BLaER1 (cell line): ENCODE results near the gene PCYT1A.
A peak's percentile ranks its signal among the peaks of the same experiment; 100 is the strongest.

Experiments
- H3K27ac ChIP-seq: shearing (Covaris generic); formaldehyde crosslinking; 2 replicates; pipeline ENCODE4 v1.8.1; 2022
- H3K27me3 ChIP-seq: shearing (Covaris generic); formaldehyde crosslinking; 2 replicates; pipeline ENCODE4 v1.8.1; 2022
- H3K36me3 ChIP-seq: shearing (Covaris generic); formaldehyde crosslinking; 2 replicates; pipeline ENCODE4 v1.8.1; 2022
- H3K4me1 ChIP-seq: shearing (Covaris generic); formaldehyde crosslinking; 2 replicates; pipeline ENCODE4 v1.8.1; 2022
- H3K4me2 ChIP-seq: shearing (Covaris generic); formaldehyde crosslinking; 2 replicates; pipeline ENCODE4 v1.8.1; 2022
- H3K4me3 ChIP-seq: shearing (Covaris generic); formaldehyde crosslinking; 2 replicates; pipeline ENCODE4 v1.8.1; 2022
- H3K9ac ChIP-seq: shearing (Covaris generic); formaldehyde crosslinking; 2 replicates; pipeline ENCODE4 v1.8.1; 2022
- H3K9me3 ChIP-seq: shearing (Covaris generic); formaldehyde crosslinking; 2 replicates; pipeline ENCODE4 v1.8.1; 2022
- H4K20me1 ChIP-seq: shearing (Covaris generic); formaldehyde crosslinking; 2 replicates; pipeline ENCODE4 v1.8.1; 2022
- Cebpa-rat ChIP-seq: shearing (Covaris generic); IDR thresholded peaks from 2 replicates; pipeline ENCODE4 v1.8.1; 2022

Gene PCYT1A

GRCh38 chr3:196292286-196292923 is 4.9 kb upstream of the PCYT1A start:
- TF ChIP-seq Cebpa-rat, result no peak
- Histone ChIP-seq H4K20me1 (no peaks in the 10 kb centered on the region), H3K36me3 (no peaks in the 10 kb centered on the region), H3K27me3 (no peaks in the 10 kb centered on the region), H3K4me2 (peak overlapping the region; percentile 59), H3K9ac (no peak overlapping the region), H3K27ac (no peak overlapping the region), H3K4me1 (peaks cover 30% of the 10 kb centered on the region), H3K4me3 (no peak overlapping the region), H3K9me3 (no peaks in the 10 kb centered on the region)

GRCh38 chr3:196288141-196288460 is 575 bp upstream of the PCYT1A start:
- Histone ChIP-seq H3K36me3 (no peaks in the 10 kb centered on the region), H4K20me1 (peaks cover 28% of the 10 kb centered on the region; the same call in 1 of the 2 replicates), H3K4me3 (peak overlapping the region; percentile 93), H3K27me3 (no peaks in the 10 kb centered on the region), H3K4me2 (peak overlapping the region; percentile 88), H3K27ac (peak overlapping the region; percentile 92), H3K4me1 (peaks cover 54% of the 10 kb centered on the region), H3K9ac (peak overlapping the region; percentile 91), H3K9me3 (no peaks in the 10 kb centered on the region)
- TF ChIP-seq Cebpa-rat, result no peak

GRCh38 chr3:196287090-196287439 is 461 bp downstream of the PCYT1A start:
- Histone ChIP-seq H3K9ac (peak overlapping the region; percentile 91), H3K4me2 (peak overlapping the region; percentile 88), H3K9me3 (no peaks in the 10 kb centered on the region), H3K27me3 (no peaks in the 10 kb centered on the region), H3K4me3 (peak overlapping the region; percentile 93), H4K20me1 (peaks cover 34% of the 10 kb centered on the region; the same call in 1 of the 2 replicates), H3K4me1 (peaks cover 46% of the 10 kb centered on the region), H3K27ac (peak overlapping the region; percentile 92), H3K36me3 (no peaks in the 10 kb centered on the region)
- no peak for TF ChIP-seq Cebpa-rat

- Histone ChIP-seq H3K4me3 (no peak overlapping the region), H3K27ac (no peak overlapping the region), H3K9ac (no peak overlapping the region), H4K20me1 (peaks cover 41% of the 10 kb centered on the region; the same call in 1 of the 2 replicates), H3K4me1 (peaks cover 57% of the 10 kb centered on the region), H3K9me3 (no peaks in the 10 kb centered on the region), H3K36me3 (no peaks in the 10 kb centered on the region), H3K27me3 (no peaks in the 10 kb centered on the region), H3K4me2 (peak overlapping the region; percentile 88)
- TF ChIP-seq Cebpa-rat, result no peak
These were observed 3.1 kb downstream of the PCYT1A start for GRCh38 chr3:196284396-196284795.

- H4K20me1 ChIP-seq, result peaks cover 41% of the 10 kb centered on the region; the same call in 1 of the 2 replicates
- no peak for TF ChIP-seq Cebpa-rat
- H3K9me3 ChIP-seq, result no peaks in the 10 kb centered on the region
- H3K9ac ChIP-seq, result no peak overlapping the region
- H3K4me2 ChIP-seq, result no peak overlapping the region
- no peak overlapping the region for H3K4me3 ChIP-seq
- H3K36me3 ChIP-seq, result 0 out of 2 replicates have a peak, but pooled peaks cover 4% of the 10 kb centered on the region
- H3K27me3 ChIP-seq, result no peaks in the 10 kb centered on the region
- H3K4me1 ChIP-seq, result peaks cover 53% of the 10 kb centered on the region
- no peak overlapping the region for H3K27ac ChIP-seq
These were observed 5.6 kb downstream of the PCYT1A start for GRCh38 chr3:196281962-196282361.

GRCh38 chr3:196280689-196281440 is 6.7 kb downstream of the PCYT1A start:
- H4K20me1 ChIP-seq, result peaks cover 37% of the 10 kb centered on the region; the same call in 1 of the 2 replicates
- H3K9ac ChIP-seq, result no peak overlapping the region
- no peak for TF ChIP-seq Cebpa-rat
- no peaks in the 10 kb centered on the region for H3K9me3 ChIP-seq
- no peak overlapping the region for H3K4me3 ChIP-seq
- H3K27me3 ChIP-seq, result no peaks in the 10 kb centered on the region
- peaks cover 43% of the 10 kb centered on the region for H3K4me1 ChIP-seq
- no peak overlapping the region for H3K27ac ChIP-seq
- H3K36me3 ChIP-seq, result 0 out of 2 replicates have a peak, but pooled peaks cover 4% of the 10 kb centered on the region
- 0 out of 2 replicates have a peak overlapping the region, but pooled peaks have one; percentile 7 for H3K4me2 ChIP-seq

- Histone ChIP-seq H3K27me3 (no peaks in the 10 kb centered on the region), H4K20me1 (no peaks in the 10 kb centered on the region), H3K4me2 (no peak overlapping the region), H3K9ac (no peak overlapping the region), H3K4me1 (peaks cover 13% of the 10 kb centered on the region), H3K36me3 (peaks cover 49% of the 10 kb centered on the region), H3K9me3 (peaks cover 30% of the 10 kb centered on the region), H3K27ac (no peak overlapping the region), H3K4me3 (no peak overlapping the region)
- TF ChIP-seq Cebpa-rat, result no peak
These were observed 12.4 kb downstream of the PCYT1A start for GRCh38 chr3:196275126-196275525.

GRCh38 chr3:196274585-196274984 is 12.9 kb downstream of the PCYT1A start:
- H3K27me3 ChIP-seq, result no peaks in the 10 kb centered on the region
- peaks cover 54% of the 10 kb centered on the region for H3K36me3 ChIP-seq
- no peak overlapping the region for H3K27ac ChIP-seq
- H3K9me3 ChIP-seq, result peaks cover 30% of the 10 kb centered on the region
- H3K4me3 ChIP-seq, result no peak overlapping the region
- TF ChIP-seq Cebpa-rat, result no peak
- no peaks in the 10 kb centered on the region for H4K20me1 ChIP-seq
- peaks cover 7% of the 10 kb centered on the region; the same call in 1 of the 2 replicates for H3K4me1 ChIP-seq
- no peak overlapping the region for H3K4me2 ChIP-seq
- H3K9ac ChIP-seq, result no peak overlapping the region

GRCh38 chr3:196273655-196274054 is 13.9 kb downstream of the PCYT1A start:
- Histone ChIP-seq H3K27ac (no peak overlapping the region), H3K4me2 (no peak overlapping the region), H3K36me3 (peaks cover 64% of the 10 kb centered on the region), H3K9ac (no peak overlapping the region), H3K9me3 (peaks cover 30% of the 10 kb centered on the region), H3K4me3 (peak overlapping the region; percentile 0; the same call in 1 of the 2 replicates), H3K27me3 (no peaks in the 10 kb centered on the region), H3K4me1 (0 out of 2 replicates have a peak, but pooled peaks cover 3% of the 10 kb centered on the region), H4K20me1 (no peaks in the 10 kb centered on the region)
- no peak for TF ChIP-seq Cebpa-rat

- H3K27me3 ChIP-seq, result no peaks in the 10 kb centered on the region
- no peak overlapping the region for H3K4me3 ChIP-seq
- no peak overlapping the region for H3K4me2 ChIP-seq
- no peaks in the 10 kb centered on the region for H3K4me1 ChIP-seq
- H3K9ac ChIP-seq, result no peak overlapping the region
- no peaks in the 10 kb centered on the region for H4K20me1 ChIP-seq
- H3K27ac ChIP-seq, result no peak overlapping the region
- H3K36me3 ChIP-seq, result peaks cover 68% of the 10 kb centered on the region
- peaks cover 30% of the 10 kb centered on the region for H3K9me3 ChIP-seq
- no peak for TF ChIP-seq Cebpa-rat
These were observed 14.7 kb downstream of the PCYT1A start for GRCh38 chr3:196272826-196273225.
